Common myeloid progenitor, CD34-positive (primary cell): Measurements from ENCODE around the gene RBM48.

Experiments
- CTCF ChIA-PET: fragments of 350-600 bp; sonication (Branson Sonifier 250); formaldehyde crosslinking; loops from one replicate; lab custom pipeline; 2021; ENCODE audit warnings: antibody characterized with exemption; lab: Charles Lee
- POLR2A ChIA-PET: fragments of 350-600 bp; sonication (Branson Sonifier 250); formaldehyde crosslinking; loops from one replicate; lab custom pipeline; 2021; ENCODE audit warnings: antibody characterized with exemption; lab: Charles Lee
- DNase-seq, 3 donors: peaks; one replicate each; pipeline versions ENCODE4 v3.0.0 to v3.0.0-alpha.2; 2013
- H3K27ac ChIP-seq, 2 experiments: 1 replicate in 1 of 2; 2 replicates in 1 of 2; pipeline ENCODE4 v1.7.0; 2013; ENCODE audit warnings: inconsistent platforms in 2 of 2, low read length in 2 of 2, mild to moderate bottlenecking in 2 of 2, low read depth in 1 of 2, moderate library complexity in 1 of 2; ENCODE audit not compliant: severe bottlenecking in 2 of 2, insufficient read depth in 1 of 2, poor library complexity in 1 of 2
- H3K27me3 ChIP-seq, 5 experiments: replicated peaks in 2 of 5; 1 replicate in 3 of 5; 2 replicates in 2 of 5; pipeline versions ENCODE4 v1.6.1 to v1.7.0; 2013; ENCODE audit warnings: low read length in 4 of 5, mild to moderate bottlenecking in 2 of 5, moderate library complexity in 2 of 5, inconsistent platforms in 1 of 5; ENCODE audit not compliant: insufficient read depth in 5 of 5, control insufficient read depth in 4 of 5
- H3K36me3 ChIP-seq, 4 experiments: 1 replicate in 2 of 4; 2 replicates in 2 of 4; pipeline versions ENCODE4 v1.6.1 to v1.7.0; 2013; ENCODE audit warnings: low read length in 3 of 4, control low read depth in 1 of 4, mild to moderate bottlenecking in 1 of 4; ENCODE audit not compliant: control insufficient read depth in 4 of 4, insufficient read depth in 4 of 4
- H3K4me1 ChIP-seq, 4 experiments: 1 replicate in 3 of 4; 2 replicates in 1 of 4; pipeline versions ENCODE4 v1.6.1 to v1.7.1; 2013; ENCODE audit warnings: low read length in 3 of 4, mild to moderate bottlenecking in 3 of 4, control low read depth in 1 of 4, inconsistent platforms in 1 of 4, moderate library complexity in 1 of 4; ENCODE audit not compliant: control insufficient read depth in 4 of 4, insufficient read depth in 4 of 4; ENCODE audit errors: control extremely low read depth in 1 of 4
- H3K4me3 ChIP-seq, 7 experiments: 1 replicate in 4 of 7; 2 replicates in 3 of 7; pipeline versions ENCODE4 v1.5.1 to v1.7.0; 2013; ENCODE audit warnings: mild to moderate bottlenecking in 7 of 7, low read length in 6 of 7, moderate library complexity in 6 of 7, inconsistent platforms in 2 of 7, low read depth in 2 of 7, control low read depth in 1 of 7; ENCODE audit not compliant: insufficient read depth in 4 of 7, control insufficient read depth in 1 of 7; ENCODE audit errors: extremely low read depth in 1 of 7
- H3K9me3 ChIP-seq, 5 experiments: 1 replicate in 4 of 5; 2 replicates in 1 of 5; pipeline versions ENCODE4 v1.6.1 to v1.7.1; 2013; ENCODE audit warnings: low read length in 4 of 5, mild to moderate bottlenecking in 2 of 5, inconsistent platforms in 1 of 5, low read depth in 1 of 5, moderate library complexity in 1 of 5; ENCODE audit not compliant: control insufficient read depth in 4 of 5, insufficient read depth in 2 of 5; ENCODE audit errors: control extremely low read depth in 1 of 5
- WGBS: methylation state at CpG from one replicate; pipeline ENCODE4 v1.1.5; 2013; ENCODE audit not compliant: insufficient coverage; 5-methylcytosine and 5-hydroxymethylcytosine counted together

RBM48 gene

GRCh38 chr7:92513167-92513902 is 15.3 kb upstream of the RBM48 start:
- Histone ChIP-seq H3K4me1 (no peaks in the 10 kb centered on the region), H3K9me3 (no peaks in the 10 kb centered on the region), H3K27ac (no peak overlapping the region), H3K27me3 (no peaks in the 10 kb centered on the region), H3K4me3 (no peak overlapping the region), H3K36me3 (peaks cover 8 to 29% (median 12%) of the 10 kb centered on the region in 4 experiments)
- WGBS = no CpG with 5 or more reads among the region's 3 CpGs
- CTCF ChIA-PET = no interaction called here
- no peak for DNase-seq
- POLR2A ChIA-PET = no interaction called here

- WGBS = 100% methylated on average over 3 of the region's 3 CpGs
- POLR2A ChIA-PET = no interaction called here
These were observed 11.0 kb upstream of the RBM48 start for GRCh38 chr7:92517631-92518030.

GRCh38 chr7:92520024-92520423 is 8.6 kb upstream of the RBM48 start:
- H3K27me3 ChIP-seq = no peaks in the 10 kb centered on the region
- H3K27ac ChIP-seq = peak overlapping the region in 1 of 2 experiments; percentile 7
- DNase-seq = peak in 1 of 3 donors; percentile 11
- CTCF ChIA-PET = no interaction called here
- peaks cover 0 to 7% (median 4%) of the 10 kb centered on the region in 4 experiments for H3K4me1 ChIP-seq
- POLR2A ChIA-PET = no interaction called here
- H3K9me3 ChIP-seq = no peaks in the 10 kb centered on the region
- peaks cover 6 to 21% (median 13%) of the 10 kb centered on the region in 4 experiments for H3K36me3 ChIP-seq
- no peak overlapping the region for H3K4me3 ChIP-seq
- no CpG with 5 or more reads among the region's 1 CpG for WGBS

More at GRCh38 chr7:92517631-92518030, 11.0 kb upstream of the RBM48 start:
- Histone ChIP-seq H3K27me3 (no peaks in the 10 kb centered on the region), H3K4me1 (peaks cover 0 to 7% (median 4%) of the 10 kb centered on the region in 4 experiments), H3K36me3 (peaks cover 8 to 26% (median 13%) of the 10 kb centered on the region in 4 experiments), H3K27ac (no peak overlapping the region), H3K4me3 (no peak overlapping the region), H3K9me3 (no peaks in the 10 kb centered on the region)
- DNase-seq = no peak
- CTCF ChIA-PET = interaction anchor here (1.0 to 1.5 kb wide), 2 partner anchors 11 to 397 kb away, joined by 3 read pairs; partner anchors contain the start of genes PEX1 and RBM48

- WGBS = 100% methylated on average over 1 of the region's 2 CpGs
- Histone ChIP-seq H3K4me3 (no peak overlapping the region), H3K9me3 (no peaks in the 10 kb centered on the region), H3K27me3 (no peaks in the 10 kb centered on the region), H3K36me3 (peaks cover 0 to 6% (median 3%) of the 10 kb centered on the region in 4 experiments), H3K4me1 (peaks cover 6 to 16% (median 9%) of the 10 kb centered on the region in 4 experiments), H3K27ac (no peak overlapping the region)
- DNase-seq = no peak
- CTCF ChIA-PET = no interaction called here
- POLR2A ChIA-PET = no interaction called here
These were observed 5.5 kb upstream of the RBM48 start for GRCh38 chr7:92523110-92523509.

GRCh38 chr7:92527300-92528187 is 1.1 kb upstream of the RBM48 start:
- Histone ChIP-seq H3K36me3 (peaks cover 13 to 19% (median 18%) of the 10 kb centered on the region in 4 experiments), H3K9me3 (no peaks in the 10 kb centered on the region), H3K4me1 (peaks cover 6 to 18% (median 13%) of the 10 kb centered on the region in 4 experiments), H3K4me3 (peak overlapping the region; percentile 75 to 96 (median 87)), H3K27me3 (no peaks in the 10 kb centered on the region), H3K27ac (peak overlapping the region; percentile 65 to 87)
- peak; percentile 63 to 83 (median 80) for DNase-seq
- POLR2A ChIA-PET = no interaction called here
- under 1% methylated on average over 24 of the region's 31 CpGs for WGBS
- CTCF ChIA-PET = interaction anchor here (1.2 to 1.6 kb wide), 3 partner anchors 14 to 92 kb away, joined by 3 to 5 read pairs (median 4); partner anchors contain the start of gene GATAD1

GRCh38 chr7:92528958-92529264 is 316 bp downstream of the RBM48 start:
- no peak for DNase-seq

More at GRCh38 chr7:92528958-92529264, 316 bp downstream of the RBM48 start:
- Histone ChIP-seq H3K9me3 (no peaks in the 10 kb centered on the region), H3K4me1 (peaks cover 6 to 18% (median 13%) of the 10 kb centered on the region in 4 experiments), H3K36me3 (peaks cover 17 to 32% (median 29%) of the 10 kb centered on the region in 4 experiments), H3K27me3 (no peaks in the 10 kb centered on the region), H3K4me3 (peak overlapping the region; percentile 76 to 95 (median 88)), H3K27ac (peak overlapping the region; percentile 93 to 98)
- WGBS = 2% methylated on average over 13 of the region's 13 CpGs
- ChIA-PET CTCF (interaction anchor here (0.9 to 1.6 kb wide), 6 partner anchors 10 to 103 kb away, joined by 3 to 5 read pairs (median 4); no protein-coding TSS in a partner anchor), POLR2A (interaction anchor here (0.6 kb wide), 1 partner anchor 17 kb away, joined by 3 read pairs; no protein-coding TSS in a partner anchor)
